WTC11 (cell line): Measurements from ENCODE around the gene HLCS.

Experiments used
- ATF2 ChIP-seq: sonication (generic); formaldehyde crosslinking; IDR thresholded peaks from 2 replicates; pipeline ENCODE4 v1.8.1; 2022; ENCODE audit warnings: low read depth, missing genetic modification reagents, borderline replicate concordance
- ATF6 ChIP-seq: sonication (generic); formaldehyde crosslinking; IDR thresholded peaks from 2 replicates; pipeline ENCODE4 v1.8.1; 2023; ENCODE audit warnings: mild to moderate bottlenecking, missing genetic modification reagents
- ZBTB21 ChIP-seq: sonication (generic); formaldehyde crosslinking; IDR thresholded peaks from 2 replicates; pipeline ENCODE4 v1.8.1; 2023; ENCODE audit warnings: mild to moderate bottlenecking, missing genetic modification reagents, borderline replicate concordance
- TF ChIP-seq, protein P1 (sequence below): sonication (generic); formaldehyde crosslinking; IDR thresholded peaks from 2 replicates; pipeline ENCODE4 v1.8.1; 2022; ENCODE audit warnings: mild to moderate bottlenecking, missing genetic modification reagents, moderate library complexity, borderline replicate concordance
- TF ChIP-seq, protein P2 (sequence below): sonication (generic); formaldehyde crosslinking; IDR thresholded peaks from 2 replicates; pipeline ENCODE4 v1.8.0; 2022; ENCODE audit warnings: mild to moderate bottlenecking, missing genetic modification reagents
- TF ChIP-seq, protein P3 (sequence below): fragments of 200-600 bp; IDR thresholded peaks from 2 replicates; pipeline ENCODE4 v1.8.0; 2022; ENCODE audit warnings: antibody characterized with exemption

DNA sequence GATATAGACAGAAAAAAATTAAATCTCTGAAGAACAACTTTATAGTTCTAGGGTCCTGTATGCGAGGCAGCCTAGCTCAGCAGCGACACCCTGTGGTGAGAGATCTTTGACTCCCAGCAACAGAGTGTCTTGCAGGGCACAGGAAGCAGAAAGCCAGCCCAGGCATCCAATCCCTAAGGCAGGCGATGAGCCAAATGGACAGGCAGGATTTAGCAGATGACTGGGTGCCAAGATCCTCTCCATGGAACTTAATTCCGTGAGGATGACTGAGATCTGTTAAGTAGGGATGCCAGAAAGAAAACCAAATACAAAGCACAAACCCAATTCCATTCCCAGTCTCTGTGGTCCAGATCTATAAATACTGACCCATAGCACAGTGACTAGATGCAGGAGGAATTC lies 38.8 kb downstream of the HLCS start:
- TF ChIP-seq ZBTB21 (CRISPR knock-in tag): no peak
- TF ChIP-seq, protein P1, sequence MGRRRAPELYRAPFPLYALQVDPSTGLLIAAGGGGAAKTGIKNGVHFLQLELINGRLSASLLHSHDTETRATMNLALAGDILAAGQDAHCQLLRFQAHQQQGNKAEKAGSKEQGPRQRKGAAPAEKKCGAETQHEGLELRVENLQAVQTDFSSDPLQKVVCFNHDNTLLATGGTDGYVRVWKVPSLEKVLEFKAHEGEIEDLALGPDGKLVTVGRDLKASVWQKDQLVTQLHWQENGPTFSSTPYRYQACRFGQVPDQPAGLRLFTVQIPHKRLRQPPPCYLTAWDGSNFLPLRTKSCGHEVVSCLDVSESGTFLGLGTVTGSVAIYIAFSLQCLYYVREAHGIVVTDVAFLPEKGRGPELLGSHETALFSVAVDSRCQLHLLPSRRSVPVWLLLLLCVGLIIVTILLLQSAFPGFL (CRISPR knock-in tag): no peak
- TF ChIP-seq, protein P2, sequence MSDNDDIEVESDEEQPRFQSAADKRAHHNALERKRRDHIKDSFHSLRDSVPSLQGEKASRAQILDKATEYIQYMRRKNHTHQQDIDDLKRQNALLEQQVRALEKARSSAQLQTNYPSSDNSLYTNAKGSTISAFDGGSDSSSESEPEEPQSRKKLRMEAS: no peak
- TF ChIP-seq, protein P3, sequence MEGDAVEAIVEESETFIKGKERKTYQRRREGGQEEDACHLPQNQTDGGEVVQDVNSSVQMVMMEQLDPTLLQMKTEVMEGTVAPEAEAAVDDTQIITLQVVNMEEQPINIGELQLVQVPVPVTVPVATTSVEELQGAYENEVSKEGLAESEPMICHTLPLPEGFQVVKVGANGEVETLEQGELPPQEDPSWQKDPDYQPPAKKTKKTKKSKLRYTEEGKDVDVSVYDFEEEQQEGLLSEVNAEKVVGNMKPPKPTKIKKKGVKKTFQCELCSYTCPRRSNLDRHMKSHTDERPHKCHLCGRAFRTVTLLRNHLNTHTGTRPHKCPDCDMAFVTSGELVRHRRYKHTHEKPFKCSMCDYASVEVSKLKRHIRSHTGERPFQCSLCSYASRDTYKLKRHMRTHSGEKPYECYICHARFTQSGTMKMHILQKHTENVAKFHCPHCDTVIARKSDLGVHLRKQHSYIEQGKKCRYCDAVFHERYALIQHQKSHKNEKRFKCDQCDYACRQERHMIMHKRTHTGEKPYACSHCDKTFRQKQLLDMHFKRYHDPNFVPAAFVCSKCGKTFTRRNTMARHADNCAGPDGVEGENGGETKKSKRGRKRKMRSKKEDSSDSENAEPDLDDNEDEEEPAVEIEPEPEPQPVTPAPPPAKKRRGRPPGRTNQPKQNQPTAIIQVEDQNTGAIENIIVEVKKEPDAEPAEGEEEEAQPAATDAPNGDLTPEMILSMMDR: peak; percentile 67
- TF ChIP-seq ATF2 (CRISPR knock-in tag): no peak
- no peak for TF ChIP-seq ATF6 (CRISPR knock-in tag)
